ENCODE results near the gene FNBP1L. TPM values are rescaled to one million over a fixed set of nuclear protein-coding genes. Genes with fewer than 3 reads are reported as not detected.

Gene FNBP1L
- total RNA-seq, 1 donor from 2014 or later: 47.3 TPM

GRCh38 chr1:93541045-93541444, 93.1 kb downstream of the FNBP1L start:
- no peak for TF ChIP-seq CTCF (IDR thresholded peaks at IDR 0.05)
- H3K4me3 Mint-ChIP-seq (ENCODE audit: unreplicated experiment): no peak overlapping the region
- H3K9me3 Mint-ChIP-seq (ENCODE audit: low read depth): no peaks in the 10 kb centered on the region
- peaks cover 13% of the 10 kb centered on the region for H3K4me1 Mint-ChIP-seq (ENCODE audit: low read depth)
- no peak overlapping the region for H3K27ac Mint-ChIP-seq (ENCODE audit: unreplicated experiment)
- H3K27me3 Mint-ChIP-seq (ENCODE audit: low read depth): no peaks in the 10 kb centered on the region
- no peak for DNase-seq (ENCODE audit: low spot score)
- peaks cover 8% of the 10 kb centered on the region for H3K36me3 Mint-ChIP-seq (ENCODE audit: low read depth)

GRCh38 chr1:93542398-93542797, 94.5 kb downstream of the FNBP1L start:
- no peak overlapping the region for H3K27ac Mint-ChIP-seq (ENCODE audit: unreplicated experiment)
- no peak for TF ChIP-seq CTCF (IDR thresholded peaks at IDR 0.05)
- no peaks in the 10 kb centered on the region for H3K27me3 Mint-ChIP-seq (ENCODE audit: low read depth)
- H3K36me3 Mint-ChIP-seq (ENCODE audit: low read depth): peaks cover 12% of the 10 kb centered on the region
- H3K4me3 Mint-ChIP-seq (ENCODE audit: unreplicated experiment): no peak overlapping the region
- H3K9me3 Mint-ChIP-seq (ENCODE audit: low read depth): no peaks in the 10 kb centered on the region
- no peak for DNase-seq (ENCODE audit: low spot score)
- peaks cover 10% of the 10 kb centered on the region for H3K4me1 Mint-ChIP-seq (ENCODE audit: low read depth)

GRCh38 chr1:93546162-93546863, 98.4 kb downstream of the FNBP1L start:
- Mint-ChIP-seq H3K4me3 (ENCODE audit: unreplicated experiment) (no peak overlapping the region), H3K27ac (ENCODE audit: unreplicated experiment) (no peak overlapping the region), H3K9me3 (ENCODE audit: low read depth) (no peaks in the 10 kb centered on the region), H3K36me3 (ENCODE audit: low read depth) (peaks cover 16% of the 10 kb centered on the region), H3K27me3 (ENCODE audit: low read depth) (no peaks in the 10 kb centered on the region), H3K4me1 (ENCODE audit: low read depth) (peaks cover 7% of the 10 kb centered on the region)
- TF ChIP-seq CTCF (IDR thresholded peaks at IDR 0.05): no peak
- DNase-seq (ENCODE audit: low spot score): no peak

GRCh38 chr1:93549131-93549530, 101.2 kb downstream of the FNBP1L start:
- H3K9me3 Mint-ChIP-seq (ENCODE audit: low read depth): no peaks in the 10 kb centered on the region
- H3K4me1 Mint-ChIP-seq (ENCODE audit: low read depth): peaks cover 33% of the 10 kb centered on the region
- H3K27me3 Mint-ChIP-seq (ENCODE audit: low read depth): no peaks in the 10 kb centered on the region
- no peak overlapping the region for H3K4me3 Mint-ChIP-seq (ENCODE audit: unreplicated experiment)
- H3K27ac Mint-ChIP-seq (ENCODE audit: unreplicated experiment): no peak overlapping the region
- DNase-seq (ENCODE audit: low spot score): no peak
- peaks cover 18% of the 10 kb centered on the region for H3K36me3 Mint-ChIP-seq (ENCODE audit: low read depth)
- no peak for TF ChIP-seq CTCF (IDR thresholded peaks at IDR 0.05)

GRCh38 chr1:93549811-93550210, 101.9 kb downstream of the FNBP1L start:
- no peak for TF ChIP-seq CTCF (IDR thresholded peaks at IDR 0.05)
- H3K4me3 Mint-ChIP-seq (ENCODE audit: unreplicated experiment): no peak overlapping the region
- peaks cover 40% of the 10 kb centered on the region for H3K4me1 Mint-ChIP-seq (ENCODE audit: low read depth)
- peaks cover 18% of the 10 kb centered on the region for H3K36me3 Mint-ChIP-seq (ENCODE audit: low read depth)
- H3K9me3 Mint-ChIP-seq (ENCODE audit: low read depth): no peaks in the 10 kb centered on the region
- no peak overlapping the region for H3K27ac Mint-ChIP-seq (ENCODE audit: unreplicated experiment)
- no peaks in the 10 kb centered on the region for H3K27me3 Mint-ChIP-seq (ENCODE audit: low read depth)
- DNase-seq (ENCODE audit: low spot score): no peak
